ENCODE data around the gene ZBTB22.
A peak's percentile ranks its signal among the peaks of the same experiment; 100 is the strongest.
"Not testable (repeated sequence)": the region's sequence is repeated elsewhere in the genome, so short reads cannot be mapped to it uniquely, and the experiment has no call there.

ZBTB22 gene

GRCh38 chr6:33278810-33279209 lies 38.7 kb downstream of the ZBTB22 start:
- DNase-seq = no peak

GRCh38 chr6:33278392-33278741 lies 39.2 kb downstream of the ZBTB22 start:
- DNase-seq = no peak

- peak; percentile 27 for DNase-seq
These were observed 39.7 kb downstream of the ZBTB22 start for GRCh38 chr6:33277663-33278391.

GRCh38 chr6:33276864-33277662 lies 40.5 kb downstream of the ZBTB22 start, which contains the start of gene B3GALT4:
B3GALT4 (plus strand) TSS chr6:33277123; CDS start chr6:33277420, 297 bp downstream.
- peak; percentile 61 for DNase-seq

- DNase-seq = no peak
These were observed 41.0 kb downstream of the ZBTB22 start for GRCh38 chr6:33276581-33276863.

GRCh38 chr6:33275795-33276580 lies 41.6 kb downstream of the ZBTB22 start:
- DNase-seq = not testable (repeated sequence)

GRCh38 chr6:33273924-33274902 lies 43.3 kb downstream of the ZBTB22 start:
- no peak for DNase-seq

- DNase-seq = no peak
These were observed 44.2 kb downstream of the ZBTB22 start for GRCh38 chr6:33273129-33273923.

GRCh38 chr6:33272275-33273128 lies 45.0 kb downstream of the ZBTB22 start:
- no peak for DNase-seq

GRCh38 chr6:33271468-33272274 lies 45.9 kb downstream of the ZBTB22 start, which contains the start of the genes RPS18 and VPS52:
RPS18 (plus strand) TSS chr6:33272075; CDS start chr6:33272120, 45 bp downstream.
VPS52 (minus strand) TSS chr6:33271876; CDS start chr6:33271675, 201 bp downstream.
- DNase-seq = peak; percentile 94

- no peak for DNase-seq
These were observed 46.5 kb downstream of the ZBTB22 start for GRCh38 chr6:33271117-33271467.

Measured in NCI-H226 (cell line).